Anterior cingulate cortex (tissue), 58 donors: ENCODE measurements around the gene CCL18.
"Not testable (repeated sequence)": the region's sequence is repeated elsewhere in the genome, so short reads cannot be mapped to it uniquely, and the experiment has no call there.

Source experiments
- DNase-seq, 58 donors: peaks; one replicate each; lab custom pipeline; 2025; lab: John Stamatoyannopoulos, UW

Gene CCL18

GRCh38 chr17:36070427-36070826 lies 6.4 kb downstream of the CCL18 start:
- DNase-seq = no peak

GRCh38 chr17:36071751-36072150 lies 7.7 kb downstream of the CCL18 start:
- DNase-seq = no peak

- DNase-seq = peak in 5 of 58 donors; percentile 1 to 9 (median 4)
Measured at GRCh38 chr17:36072431-36073121, 8.5 kb downstream of the CCL18 start.

- DNase-seq = no peak
Measured at GRCh38 chr17:36074365-36074764, 10.3 kb downstream of the CCL18 start.

GRCh38 chr17:36081681-36082471 lies 17.8 kb downstream of the CCL18 start:
- DNase-seq = not testable (repeated sequence)

GRCh38 chr17:36082482-36083120 lies 18.5 kb downstream of the CCL18 start:
- not testable (repeated sequence) for DNase-seq

- not testable (repeated sequence) for DNase-seq
Measured at GRCh38 chr17:36083691-36084090, 19.6 kb downstream of the CCL18 start.

GRCh38 chr17:36085765-36086164 lies 21.7 kb downstream of the CCL18 start:
- no peak for DNase-seq

GRCh38 chr17:36086791-36087190 lies 22.7 kb downstream of the CCL18 start:
- DNase-seq = no peak

- DNase-seq = not testable (repeated sequence)
Measured at GRCh38 chr17:36087471-36087870, 23.4 kb downstream of the CCL18 start.

GRCh38 chr17:36087897-36088572 lies 24.0 kb downstream of the CCL18 start:
- DNase-seq = not testable (repeated sequence)

GRCh38 chr17:36088670-36089338 lies 24.7 kb downstream of the CCL18 start:
- DNase-seq = no peak

- no peak for DNase-seq
Measured at GRCh38 chr17:36089339-36089865, 25.3 kb downstream of the CCL18 start.

- peak in 6 of 58 donors; percentile 2 to 48 (median 24) for DNase-seq
Measured at GRCh38 chr17:36089888-36090836, 26.1 kb downstream of the CCL18 start, which contains the start of gene CCL3. CCL3 (minus strand) TSS chr17:36090143; CDS start chr17:36090058, 85 bp downstream.

GRCh38 chr17:36092230-36092629 lies 28.2 kb downstream of the CCL18 start:
- DNase-seq = no peak

GRCh38 chr17:36092715-36093114 lies 28.6 kb downstream of the CCL18 start:
- not testable (repeated sequence) for DNase-seq

- DNase-seq = no peak
Measured at GRCh38 chr17:36094232-36094631, 30.2 kb downstream of the CCL18 start.

- no peak for DNase-seq
Measured at GRCh38 chr17:36094746-36095145, 30.7 kb downstream of the CCL18 start.

- no peak for DNase-seq
Measured at GRCh38 chr17:36095992-36096391, 31.9 kb downstream of the CCL18 start.
